ENCODE data around the gene CALD1. TPM values are rescaled to one million over a fixed set of nuclear protein-coding genes. Genes with fewer than 3 reads are reported as not detected.
A peak's percentile ranks its signal among the peaks of the same experiment; 100 is the strongest.

The CALD1 gene
- total RNA-seq, 2 experiments from 2014 or later = 0.42 to 0.62 TPM

DNA sequence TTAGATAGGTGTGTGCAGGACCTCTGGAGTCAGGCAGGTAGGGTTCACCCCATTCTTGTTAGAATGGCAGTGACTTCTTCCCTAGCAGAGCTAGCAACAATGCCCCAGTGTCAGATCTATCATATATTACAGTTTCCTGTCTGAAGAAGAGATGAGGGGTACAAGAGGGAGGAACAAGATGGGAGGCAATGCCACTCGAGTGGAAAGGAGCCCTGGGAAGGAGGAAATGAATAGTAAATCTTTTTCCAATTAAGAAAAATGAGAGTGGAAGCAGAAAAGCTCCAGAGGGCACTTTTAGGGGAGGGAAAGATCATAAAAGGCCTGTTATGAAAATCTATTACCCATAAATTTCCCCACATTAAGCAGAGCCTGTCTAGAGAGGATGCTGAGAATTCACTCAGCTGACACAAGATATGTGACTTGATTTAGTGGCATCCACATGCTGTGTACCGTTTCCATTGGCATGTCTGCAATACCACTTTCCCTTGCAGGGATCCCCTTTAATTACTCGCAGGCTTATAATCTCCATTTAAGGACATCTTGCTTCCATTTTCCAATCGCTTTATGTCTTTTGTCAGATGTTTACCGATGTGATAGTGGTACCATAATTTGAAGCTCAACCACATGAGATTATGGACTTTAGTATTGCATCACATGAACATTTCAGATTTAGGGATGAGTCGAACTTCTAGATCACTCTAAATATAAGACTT, 136.9 kb downstream of the CALD1 start:
- no peaks in the 10 kb centered on the region for H3K9me3 Mint-ChIP-seq
- CTCF ChIA-PET = no interaction called here
- no peaks in the 10 kb centered on the region for H3K36me3 Mint-ChIP-seq (ENCODE audit: low read depth)
- H3K27me3 Mint-ChIP-seq (ENCODE audit: low read depth) = no peaks in the 10 kb centered on the region
- no peak overlapping the region for H3K4me3 Mint-ChIP-seq
- no peak overlapping the region for H3K27ac Mint-ChIP-seq
- no peak for DNase-seq
- intact Hi-C loops (cut with micrococcal nuclease) = no loop called here
- peaks cover 13% of the 10 kb centered on the region for H3K4me1 Mint-ChIP-seq (ENCODE audit: low read depth)

DNA sequence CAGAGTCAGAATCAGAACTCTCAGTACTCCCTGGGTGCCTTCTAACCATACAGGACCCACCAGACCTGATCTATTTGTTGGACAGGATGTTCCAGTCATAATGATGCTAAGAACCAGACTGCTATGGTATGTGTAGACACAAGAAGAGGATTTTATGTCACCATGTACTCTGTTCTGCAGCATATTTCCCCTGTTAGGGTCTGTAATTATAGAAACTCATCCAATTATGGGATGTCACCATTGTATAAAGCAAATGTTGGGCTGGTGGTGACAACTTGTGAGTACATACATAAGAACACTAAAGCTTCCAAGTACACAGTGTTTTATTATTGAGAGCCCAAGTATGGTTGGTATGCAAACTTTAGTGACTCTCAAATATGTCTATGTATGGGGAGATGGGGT, 139.8 kb downstream of the CALD1 start:
- Mint-ChIP-seq H3K4me3 (no peak overlapping the region), H3K27me3 (ENCODE audit: low read depth) (no peaks in the 10 kb centered on the region), H3K36me3 (ENCODE audit: low read depth) (no peaks in the 10 kb centered on the region), H3K9me3 (no peaks in the 10 kb centered on the region), H3K4me1 (ENCODE audit: low read depth) (peaks cover 13% of the 10 kb centered on the region), H3K27ac (no peak overlapping the region)
- intact Hi-C loops (cut with micrococcal nuclease) = no loop called here
- CTCF ChIA-PET = no interaction called here
- no peak for DNase-seq

DNA sequence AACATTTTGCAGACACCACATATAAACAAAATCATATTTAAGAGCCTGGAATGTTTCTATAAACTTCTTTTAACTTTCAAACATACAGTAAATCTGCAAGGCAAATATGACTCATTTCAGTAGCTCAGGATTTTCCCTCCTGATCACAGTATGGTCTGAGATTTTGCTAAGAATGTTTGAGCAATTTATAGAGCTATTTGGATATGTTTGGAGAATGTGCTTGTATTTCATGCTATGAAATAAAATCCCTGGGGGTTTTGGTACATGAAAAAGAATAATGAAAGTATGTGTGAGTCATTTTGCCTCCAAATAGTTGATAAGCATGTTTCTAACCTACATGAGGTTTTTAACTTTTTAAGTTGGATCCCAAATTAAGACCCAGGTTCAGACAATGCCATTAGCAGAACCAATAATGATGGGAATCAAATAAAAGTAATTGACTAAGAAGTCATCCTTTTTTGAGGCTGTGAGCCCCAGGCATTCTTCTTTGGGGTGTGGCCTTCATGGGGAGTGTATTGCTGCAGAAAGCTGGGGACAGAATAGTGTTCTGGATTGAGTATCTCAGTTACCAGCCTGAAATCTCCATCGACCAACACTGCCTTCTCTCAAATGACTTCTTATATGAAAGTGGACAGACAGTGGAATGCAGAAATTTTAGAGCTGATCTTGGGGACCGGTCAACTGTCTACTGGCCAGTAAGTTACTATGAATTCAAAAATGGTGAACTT, 140.8 kb downstream of the CALD1 start:
- Mint-ChIP-seq H3K36me3 (ENCODE audit: low read depth) (no peaks in the 10 kb centered on the region), H3K4me1 (ENCODE audit: low read depth) (peaks cover 13% of the 10 kb centered on the region), H3K27ac (no peak overlapping the region), H3K4me3 (no peak overlapping the region), H3K27me3 (ENCODE audit: low read depth) (no peaks in the 10 kb centered on the region), H3K9me3 (peaks cover 3% of the 10 kb centered on the region)
- intact Hi-C loops (cut with micrococcal nuclease) = loop anchor here (1.0 to 2.0 kb wide), 3 partner anchors 12 to 34 kb away; no protein-coding TSS in a partner anchor
- CTCF ChIA-PET = no interaction called here
- no peak for DNase-seq

DNA sequence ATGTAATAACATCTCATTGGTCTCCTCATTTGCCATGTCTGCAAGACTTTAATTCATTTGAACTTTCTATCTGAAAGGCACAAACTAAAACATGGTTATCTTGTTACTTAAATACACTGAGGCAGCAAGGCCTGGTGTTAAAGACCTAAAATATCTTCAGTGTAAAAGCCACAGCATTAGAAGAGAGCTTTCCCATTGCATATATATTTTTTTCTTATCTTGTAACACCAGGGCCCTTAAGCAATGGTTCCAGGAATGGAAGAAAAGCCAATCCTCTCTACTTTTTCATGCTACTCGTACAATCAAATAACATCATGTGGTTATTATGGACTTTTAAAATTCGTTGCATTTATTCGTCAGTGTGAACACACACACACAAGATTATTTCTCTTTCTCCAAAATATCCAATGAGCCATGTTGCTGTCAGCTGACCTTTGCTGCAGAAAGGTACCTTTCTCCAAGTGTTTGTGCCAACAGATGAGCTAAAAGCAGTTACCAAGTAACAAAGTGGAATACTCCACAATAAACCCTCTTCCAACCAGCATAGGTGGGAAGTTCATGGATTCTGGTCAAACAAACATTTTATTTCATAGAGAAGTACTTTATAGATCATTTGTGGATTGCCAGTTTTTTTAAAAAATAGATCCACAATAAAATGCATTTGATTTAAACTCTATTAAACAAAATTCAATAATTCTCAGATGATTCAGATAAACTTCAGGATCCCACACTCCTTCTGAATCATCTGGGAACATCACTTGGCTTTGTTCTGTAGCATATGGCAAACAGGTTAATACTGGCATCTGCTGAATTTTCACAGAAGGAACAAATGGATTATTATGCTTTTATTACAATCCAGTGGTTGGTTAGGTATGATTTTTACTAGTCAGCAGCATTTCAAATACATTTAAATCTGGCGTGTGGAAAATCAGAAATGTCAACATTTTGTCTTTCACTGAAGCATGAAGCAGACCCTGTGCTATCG, 143.6 kb downstream of the CALD1 start:
- peaks cover 13% of the 10 kb centered on the region for H3K4me1 Mint-ChIP-seq (ENCODE audit: low read depth)
- CTCF ChIA-PET = no interaction called here
- no peaks in the 10 kb centered on the region for H3K36me3 Mint-ChIP-seq (ENCODE audit: low read depth)
- H3K27ac Mint-ChIP-seq = no peak overlapping the region
- H3K9me3 Mint-ChIP-seq = peaks cover 3% of the 10 kb centered on the region
- intact Hi-C loops (cut with micrococcal nuclease) = no loop called here
- no peak for DNase-seq
- no peaks in the 10 kb centered on the region for H3K27me3 Mint-ChIP-seq (ENCODE audit: low read depth)
- H3K4me3 Mint-ChIP-seq = no peak overlapping the region

DNA sequence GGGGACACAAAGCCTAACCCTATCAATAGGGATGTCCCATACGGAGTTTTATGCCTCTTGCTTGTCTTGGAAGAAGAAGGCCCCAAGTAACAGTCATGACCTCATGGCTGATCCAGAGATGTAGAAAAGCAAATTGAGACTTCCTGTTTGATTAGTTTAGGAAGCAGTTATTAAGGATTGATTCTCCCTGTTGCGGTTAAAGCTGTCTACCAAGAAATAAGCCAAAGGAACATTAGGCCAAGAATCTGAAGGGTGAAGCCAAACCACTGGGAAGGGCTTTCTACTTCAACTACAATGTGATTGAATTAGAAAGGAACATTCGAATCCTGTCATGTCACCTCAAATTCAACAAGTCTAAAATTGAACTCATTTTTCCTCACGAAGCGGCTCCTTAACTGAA, 146.3 kb downstream of the CALD1 start:
- no peak for DNase-seq
- Mint-ChIP-seq H3K36me3 (ENCODE audit: low read depth) (no peaks in the 10 kb centered on the region), H3K4me3 (no peak overlapping the region), H3K9me3 (peaks cover 3% of the 10 kb centered on the region), H3K27ac (no peak overlapping the region), H3K4me1 (ENCODE audit: low read depth) (no peaks in the 10 kb centered on the region), H3K27me3 (ENCODE audit: low read depth) (no peaks in the 10 kb centered on the region)
- intact Hi-C loops (cut with micrococcal nuclease) = no loop called here
- CTCF ChIA-PET = interaction anchor here (1.0 kb wide), 1 partner anchor 292 kb away, joined by 8 read pairs; no protein-coding TSS in a partner anchor

- no peak overlapping the region for H3K27ac Mint-ChIP-seq
- no peaks in the 10 kb centered on the region for H3K4me1 Mint-ChIP-seq (ENCODE audit: low read depth)
- peaks cover 3% of the 10 kb centered on the region for H3K9me3 Mint-ChIP-seq
- H3K4me3 Mint-ChIP-seq = no peak overlapping the region
- intact Hi-C loops (cut with micrococcal nuclease) = no loop called here
- CTCF ChIA-PET = interaction anchor here (1.3 kb wide), 1 partner anchor 236 kb away, joined by 3 read pairs; no protein-coding TSS in a partner anchor
- DNase-seq = no peak
- no peaks in the 10 kb centered on the region for H3K27me3 Mint-ChIP-seq (ENCODE audit: low read depth)
- H3K36me3 Mint-ChIP-seq (ENCODE audit: low read depth) = no peaks in the 10 kb centered on the region
Measured at GRCh38 chr7:134926396-134926795, 147.0 kb downstream of the CALD1 start.

GRCh38 chr7:134927076-134927475, 147.6 kb downstream of the CALD1 start:
- Mint-ChIP-seq H3K27ac (no peak overlapping the region), H3K27me3 (ENCODE audit: low read depth) (no peaks in the 10 kb centered on the region), H3K9me3 (peaks cover 3% of the 10 kb centered on the region), H3K4me3 (no peak overlapping the region), H3K36me3 (ENCODE audit: low read depth) (no peaks in the 10 kb centered on the region), H3K4me1 (ENCODE audit: low read depth) (no peaks in the 10 kb centered on the region)
- intact Hi-C loops (cut with micrococcal nuclease) = no loop called here
- DNase-seq = no peak
- CTCF ChIA-PET = interaction anchor here (0.6 to 1.3 kb wide), 3 partner anchors 68 to 237 kb away, joined by 3 to 4 read pairs (median 3); no protein-coding TSS in a partner anchor

GRCh38 chr7:134927723-134928122, 148.3 kb downstream of the CALD1 start:
- no peaks in the 10 kb centered on the region for H3K27me3 Mint-ChIP-seq (ENCODE audit: low read depth)
- H3K4me3 Mint-ChIP-seq = no peak overlapping the region
- no peaks in the 10 kb centered on the region for H3K36me3 Mint-ChIP-seq (ENCODE audit: low read depth)
- intact Hi-C loops (cut with micrococcal nuclease) = no loop called here
- DNase-seq = no peak
- CTCF ChIA-PET = interaction anchor here (0.7 to 1.3 kb wide), 2 partner anchors 69 to 238 kb away, joined by 3 read pairs; no protein-coding TSS in a partner anchor
- H3K27ac Mint-ChIP-seq = no peak overlapping the region
- peaks cover 3% of the 10 kb centered on the region for H3K9me3 Mint-ChIP-seq
- H3K4me1 Mint-ChIP-seq (ENCODE audit: low read depth) = no peaks in the 10 kb centered on the region

- Mint-ChIP-seq H3K27me3 (ENCODE audit: low read depth) (no peaks in the 10 kb centered on the region), H3K9me3 (peaks cover 3% of the 10 kb centered on the region)
- CTCF ChIA-PET = interaction anchor here (0.7 kb wide), 1 partner anchor 178 kb away, joined by 4 read pairs; no protein-coding TSS in a partner anchor
Measured at GRCh38 chr7:134928554-134928953, 149.1 kb downstream of the CALD1 start.

GRCh38 chr7:134931487-134931886, 152.1 kb downstream of the CALD1 start:
- Mint-ChIP-seq H3K4me1 (ENCODE audit: low read depth) (peaks cover 11% of the 10 kb centered on the region), H3K36me3 (ENCODE audit: low read depth) (no peaks in the 10 kb centered on the region), H3K27ac (no peak overlapping the region), H3K9me3 (no peaks in the 10 kb centered on the region), H3K27me3 (ENCODE audit: low read depth) (no peaks in the 10 kb centered on the region), H3K4me3 (no peak overlapping the region)
- CTCF ChIA-PET = no interaction called here
- intact Hi-C loops (cut with micrococcal nuclease) = no loop called here
- DNase-seq = no peak

More at GRCh38 chr7:134928554-134928953, 149.1 kb downstream of the CALD1 start:
- Mint-ChIP-seq H3K4me1 (ENCODE audit: low read depth) (peaks cover 8% of the 10 kb centered on the region), H3K36me3 (ENCODE audit: low read depth) (no peaks in the 10 kb centered on the region), H3K27ac (no peak overlapping the region), H3K4me3 (no peak overlapping the region)
- DNase-seq = no peak
- intact Hi-C loops (cut with micrococcal nuclease) = no loop called here

GRCh38 chr7:134932707-134933370, 153.4 kb downstream of the CALD1 start:
- peaks cover 16% of the 10 kb centered on the region for H3K4me1 Mint-ChIP-seq (ENCODE audit: low read depth)
- CTCF ChIA-PET = no interaction called here
- intact Hi-C loops (cut with micrococcal nuclease) = no loop called here
- no peaks in the 10 kb centered on the region for H3K9me3 Mint-ChIP-seq
- H3K36me3 Mint-ChIP-seq (ENCODE audit: low read depth) = no peaks in the 10 kb centered on the region
- H3K4me3 Mint-ChIP-seq = peak overlapping the region; percentile 25
- no peak overlapping the region for H3K27ac Mint-ChIP-seq
- DNase-seq = no peak
- H3K27me3 Mint-ChIP-seq (ENCODE audit: low read depth) = no peaks in the 10 kb centered on the region

Data from activated naive CD4-positive, alpha-beta T cell treated with anti-CD3 and anti-CD28 coated beads for 36 hours (primary cell).